ENCODE data around the gene RABEP2.

DNA sequence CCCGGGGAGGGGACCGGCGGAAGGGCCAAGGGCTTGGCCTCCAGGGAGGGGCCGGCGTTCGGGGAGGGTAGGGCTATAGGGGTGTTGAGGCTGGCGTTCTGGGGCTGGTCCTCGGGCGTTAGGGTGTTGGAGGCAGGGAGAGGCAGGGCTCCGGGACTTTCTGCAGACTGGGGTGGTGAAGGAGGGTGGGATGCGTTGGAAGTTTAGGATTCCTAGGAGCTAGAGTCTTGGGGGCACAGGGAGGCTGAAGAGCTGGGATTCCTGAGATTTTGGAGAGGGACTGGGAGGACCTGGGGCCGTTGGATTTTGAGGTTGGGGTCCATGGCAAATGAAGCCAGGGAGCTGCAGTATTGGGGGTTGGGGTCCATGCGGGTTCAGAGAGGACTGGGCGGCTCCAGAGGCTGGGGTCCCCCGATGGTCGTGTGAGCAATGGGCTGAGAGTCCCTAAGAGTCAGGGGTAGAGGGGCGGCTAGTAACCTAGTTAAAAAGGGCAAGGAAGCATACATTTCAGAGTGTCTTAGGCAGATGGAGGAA, 26.4 kb upstream of the RABEP2 start:
- TF ChIP-seq, protein P1, sequence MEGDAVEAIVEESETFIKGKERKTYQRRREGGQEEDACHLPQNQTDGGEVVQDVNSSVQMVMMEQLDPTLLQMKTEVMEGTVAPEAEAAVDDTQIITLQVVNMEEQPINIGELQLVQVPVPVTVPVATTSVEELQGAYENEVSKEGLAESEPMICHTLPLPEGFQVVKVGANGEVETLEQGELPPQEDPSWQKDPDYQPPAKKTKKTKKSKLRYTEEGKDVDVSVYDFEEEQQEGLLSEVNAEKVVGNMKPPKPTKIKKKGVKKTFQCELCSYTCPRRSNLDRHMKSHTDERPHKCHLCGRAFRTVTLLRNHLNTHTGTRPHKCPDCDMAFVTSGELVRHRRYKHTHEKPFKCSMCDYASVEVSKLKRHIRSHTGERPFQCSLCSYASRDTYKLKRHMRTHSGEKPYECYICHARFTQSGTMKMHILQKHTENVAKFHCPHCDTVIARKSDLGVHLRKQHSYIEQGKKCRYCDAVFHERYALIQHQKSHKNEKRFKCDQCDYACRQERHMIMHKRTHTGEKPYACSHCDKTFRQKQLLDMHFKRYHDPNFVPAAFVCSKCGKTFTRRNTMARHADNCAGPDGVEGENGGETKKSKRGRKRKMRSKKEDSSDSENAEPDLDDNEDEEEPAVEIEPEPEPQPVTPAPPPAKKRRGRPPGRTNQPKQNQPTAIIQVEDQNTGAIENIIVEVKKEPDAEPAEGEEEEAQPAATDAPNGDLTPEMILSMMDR (conservative IDR thresholded peaks at IDR 0.05; ENCODE audit: low read depth, low read length): no peak
- no peak for TF ChIP-seq EZH2 (IDR thresholded peaks at IDR 0.05; ENCODE audit: low read length, unreplicated experiment)

Data from PC-3 (cell line).